B cell (primary cell): Measurements from ENCODE around the gene CHMP5.

Experiments used
- CTCF ChIP-seq: fragments of 200-600 bp; IDR thresholded peaks from one replicate; pipeline ENCODE4 v1.8.0; 2022; ENCODE audit warnings: antibody characterized with exemption, mild to moderate bottlenecking
- EZH2 ChIP-seq: IDR thresholded peaks from 2 replicates; pipeline ENCODE4 v1.6.1; 2012; ENCODE audit warnings: borderline replicate concordance, low read depth, mild to moderate bottlenecking, moderate library complexity, low read length; ENCODE audit not compliant: insufficient read depth, poor library complexity, severe bottlenecking

DNA sequence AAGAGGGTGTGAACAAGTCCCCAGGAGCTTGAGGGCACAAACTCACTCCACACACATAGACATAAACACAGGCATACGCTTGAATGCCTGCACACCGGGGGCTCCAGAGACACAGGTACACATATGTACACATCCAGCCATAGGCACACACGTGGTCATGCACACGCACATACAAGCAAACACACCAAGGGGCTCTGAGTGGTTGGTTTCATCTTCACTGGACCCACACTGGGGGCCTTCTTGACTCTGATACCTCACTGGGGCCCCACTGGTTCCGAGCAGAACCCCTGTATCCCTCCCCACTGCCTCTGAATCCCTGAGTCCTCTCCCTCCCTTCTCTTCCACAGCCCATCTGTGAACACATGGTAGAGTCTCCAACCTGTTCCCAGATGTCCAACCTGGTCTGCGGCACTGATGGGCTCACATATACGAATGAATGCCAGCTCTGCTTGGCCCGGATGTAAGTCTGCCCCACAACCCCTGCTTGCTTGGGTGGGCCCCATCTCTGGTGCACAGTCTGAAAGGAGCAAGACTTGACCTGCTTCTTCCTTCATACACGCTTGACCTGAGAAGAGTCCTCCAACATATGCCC, 18.5 kb upstream of the CHMP5 start:
- TF ChIP-seq CTCF (no peak), EZH2 (no peak)
